Lower lobe of right lung (tissue), 2 donors: Measurements from ENCODE around the gene PPP1R9A. TPM values are rescaled to one million over a fixed set of nuclear protein-coding genes. Genes with fewer than 3 reads are reported as not detected.

Experiments
- ATAC-seq, 2 donors: fragments of 200-7000 bp; cut with Tn5 transposase; one replicate each; pipeline ENCODE4 v1.9.1; 2020 to 2022; ENCODE audit warnings: mild to moderate bottlenecking in 2 of 2, moderate library complexity in 2 of 2
- DNase-seq: peaks from one replicate; pipeline ENCODE4 v3.0.0-alpha.2; 2020
- H3K27ac ChIP-seq: fragments of 200-600 bp; one replicate; pipeline ENCODE4 v1.8.0; 2022
- H3K27me3 ChIP-seq: fragments of 200-600 bp; one replicate; pipeline ENCODE4 v1.8.0; 2022; ENCODE audit warnings: low read depth
- H3K36me3 ChIP-seq: fragments of 200-600 bp; one replicate; pipeline ENCODE4 v1.8.0; 2022; ENCODE audit warnings: mild to moderate bottlenecking
- H3K4me1 ChIP-seq: fragments of 200-600 bp; one replicate; pipeline ENCODE4 v1.8.0; 2022
- H3K4me3 ChIP-seq: fragments of 200-600 bp; one replicate; pipeline ENCODE4 v1.8.0; 2022; ENCODE audit warnings: mild to moderate bottlenecking
- H3K9me3 ChIP-seq: fragments of 200-600 bp; one replicate; pipeline ENCODE4 v1.8.0; 2022
- intact Hi-C: fragments of 100-400 bp; cut with DNase I; formaldehyde crosslinking; loops from one replicate; pipeline ENCODE4 v1.11.0; 2022
- total RNA-seq: library from RNA; stranded (reverse); fragmentation: NEBNext Ultra II Directional; extraction: Animal tissue kit (Norgen Biotek cat#: 25700); gene quantifications from one replicate; pipeline ENCODE4 v1.2.1, GENCODE V29; 2021
- TF ChIP-seq, protein P1 (sequence below): fragments of 200-600 bp; IDR thresholded peaks from one replicate; pipeline ENCODE4 v1.8.0; 2022; ENCODE audit warnings: antibody characterized with exemption, mild to moderate bottlenecking
- donor health status: DM: no; HTN: yes; CAD: no; lungs with severe emphysema.

PPP1R9A gene
- total RNA-seq, 1 donor from 2014 or later: 28.9 TPM

DNA sequence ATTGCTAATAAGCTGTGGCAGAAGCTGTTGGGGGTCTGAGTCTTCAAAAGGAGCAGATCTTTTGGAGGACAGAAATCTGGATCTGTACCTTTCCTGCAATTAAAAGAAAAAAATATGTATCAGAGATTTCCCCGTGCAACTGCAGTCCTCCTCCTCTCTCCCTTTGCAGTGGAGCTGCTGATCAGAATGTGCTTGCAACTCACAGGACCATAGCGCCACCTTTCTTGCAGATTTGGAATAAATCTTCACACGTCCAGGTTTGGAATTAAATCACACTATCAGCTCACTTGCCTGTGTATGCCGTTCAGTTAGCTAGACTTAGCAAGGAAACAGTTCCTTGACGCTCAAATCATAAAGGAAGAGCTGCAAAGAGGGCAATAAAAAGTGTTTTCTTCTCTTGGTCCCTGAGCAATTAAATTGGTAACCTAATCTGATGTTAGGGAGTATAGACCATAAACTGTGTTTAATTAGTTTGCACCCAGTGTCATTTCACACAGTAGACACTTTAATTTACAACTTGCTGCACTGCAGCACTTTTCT, 339.5 kb downstream of the PPP1R9A start:
- Histone ChIP-seq H3K9me3 (no peaks in the 10 kb centered on the region), H3K4me1 (no peaks in the 10 kb centered on the region), H3K4me3 (no peak overlapping the region), H3K27ac (no peak overlapping the region), H3K36me3 (no peaks in the 10 kb centered on the region), H3K27me3 (no peaks in the 10 kb centered on the region)
- DNase-seq (no peak), ATAC-seq (peak; percentile 78 to 86)
- intact Hi-C loops: no loop called here
- TF ChIP-seq, protein P1, sequence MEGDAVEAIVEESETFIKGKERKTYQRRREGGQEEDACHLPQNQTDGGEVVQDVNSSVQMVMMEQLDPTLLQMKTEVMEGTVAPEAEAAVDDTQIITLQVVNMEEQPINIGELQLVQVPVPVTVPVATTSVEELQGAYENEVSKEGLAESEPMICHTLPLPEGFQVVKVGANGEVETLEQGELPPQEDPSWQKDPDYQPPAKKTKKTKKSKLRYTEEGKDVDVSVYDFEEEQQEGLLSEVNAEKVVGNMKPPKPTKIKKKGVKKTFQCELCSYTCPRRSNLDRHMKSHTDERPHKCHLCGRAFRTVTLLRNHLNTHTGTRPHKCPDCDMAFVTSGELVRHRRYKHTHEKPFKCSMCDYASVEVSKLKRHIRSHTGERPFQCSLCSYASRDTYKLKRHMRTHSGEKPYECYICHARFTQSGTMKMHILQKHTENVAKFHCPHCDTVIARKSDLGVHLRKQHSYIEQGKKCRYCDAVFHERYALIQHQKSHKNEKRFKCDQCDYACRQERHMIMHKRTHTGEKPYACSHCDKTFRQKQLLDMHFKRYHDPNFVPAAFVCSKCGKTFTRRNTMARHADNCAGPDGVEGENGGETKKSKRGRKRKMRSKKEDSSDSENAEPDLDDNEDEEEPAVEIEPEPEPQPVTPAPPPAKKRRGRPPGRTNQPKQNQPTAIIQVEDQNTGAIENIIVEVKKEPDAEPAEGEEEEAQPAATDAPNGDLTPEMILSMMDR: peak; percentile 64

DNA sequence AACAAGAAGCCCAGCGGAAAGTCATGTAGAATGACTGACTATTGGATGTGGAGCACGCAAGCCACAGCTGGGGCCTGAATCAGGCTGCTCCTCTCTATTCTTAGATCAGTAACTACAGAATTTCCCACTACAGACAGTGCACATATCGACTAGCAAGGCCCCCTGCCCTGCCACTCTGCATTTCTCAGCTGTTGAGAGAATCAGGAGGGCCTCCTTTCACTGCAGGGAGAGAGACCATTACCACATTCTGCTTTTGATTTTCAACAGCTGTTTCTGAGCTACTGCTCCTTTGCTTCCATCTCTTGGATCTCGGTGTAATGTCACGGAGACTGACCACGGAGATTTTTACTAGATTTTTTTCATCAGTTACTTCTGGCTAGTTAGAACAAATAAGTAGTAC, 343.2 kb downstream of the PPP1R9A start:
- no peak overlapping the region for H3K4me3 ChIP-seq
- H3K27me3 ChIP-seq: no peaks in the 10 kb centered on the region
- ATAC-seq (no peak), DNase-seq (no peak)
- TF ChIP-seq, protein P1: no peak
- H3K36me3 ChIP-seq: no peaks in the 10 kb centered on the region
- no peak overlapping the region for H3K27ac ChIP-seq
- H3K4me1 ChIP-seq: no peaks in the 10 kb centered on the region
- H3K9me3 ChIP-seq: no peaks in the 10 kb centered on the region
- intact Hi-C loops: no loop called here

DNA sequence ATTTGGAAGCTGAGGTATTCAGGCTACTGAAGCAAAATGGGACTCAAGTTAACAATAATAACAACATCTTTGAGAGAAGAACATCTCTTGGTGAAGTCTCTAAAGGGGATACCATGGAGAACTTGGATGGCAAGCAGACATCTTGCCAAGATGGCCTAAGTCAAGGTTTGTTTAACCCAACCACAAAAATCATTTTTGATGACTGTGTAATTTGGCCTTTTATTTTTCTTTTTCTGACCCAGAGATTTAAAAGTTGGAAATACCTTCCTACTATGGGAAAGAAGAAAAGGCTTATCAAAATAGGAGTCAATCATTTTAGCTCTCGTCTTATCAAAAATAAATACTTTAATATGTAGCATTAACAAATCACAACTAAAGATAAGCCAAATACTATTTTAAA, 344.6 kb downstream of the PPP1R9A start:
- H3K9me3 ChIP-seq: no peaks in the 10 kb centered on the region
- no peak overlapping the region for H3K27ac ChIP-seq
- H3K27me3 ChIP-seq: no peaks in the 10 kb centered on the region
- ATAC-seq (no peak), DNase-seq (no peak)
- intact Hi-C loops: no loop called here
- H3K36me3 ChIP-seq: no peaks in the 10 kb centered on the region
- no peak overlapping the region for H3K4me3 ChIP-seq
- TF ChIP-seq, protein P1: no peak
- no peaks in the 10 kb centered on the region for H3K4me1 ChIP-seq

DNA sequence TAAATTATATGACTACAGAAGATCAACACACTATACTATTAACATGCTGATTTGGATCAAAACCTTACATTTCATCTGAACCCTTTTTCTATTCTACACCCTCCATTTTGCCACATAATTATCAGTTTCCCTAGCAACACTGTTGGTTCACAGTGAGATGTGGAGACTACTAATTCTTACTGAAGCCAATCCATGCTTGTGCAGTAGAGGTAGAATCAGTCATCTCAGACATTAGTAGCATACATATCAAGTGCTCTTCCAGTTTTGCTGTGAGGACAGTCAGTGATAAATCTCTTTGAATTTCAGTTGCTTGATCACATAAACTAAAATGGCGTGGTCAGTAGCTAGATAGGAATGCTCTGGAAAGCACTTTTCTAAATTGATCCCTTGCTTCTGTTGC, 346.6 kb downstream of the PPP1R9A start:
- ATAC-seq (no peak), DNase-seq (no peak)
- Histone ChIP-seq H3K27ac (no peak overlapping the region), H3K4me3 (no peak overlapping the region), H3K36me3 (no peaks in the 10 kb centered on the region), H3K4me1 (no peaks in the 10 kb centered on the region), H3K27me3 (no peaks in the 10 kb centered on the region), H3K9me3 (no peaks in the 10 kb centered on the region)
- TF ChIP-seq, protein P1: no peak
- intact Hi-C loops: no loop called here

DNA sequence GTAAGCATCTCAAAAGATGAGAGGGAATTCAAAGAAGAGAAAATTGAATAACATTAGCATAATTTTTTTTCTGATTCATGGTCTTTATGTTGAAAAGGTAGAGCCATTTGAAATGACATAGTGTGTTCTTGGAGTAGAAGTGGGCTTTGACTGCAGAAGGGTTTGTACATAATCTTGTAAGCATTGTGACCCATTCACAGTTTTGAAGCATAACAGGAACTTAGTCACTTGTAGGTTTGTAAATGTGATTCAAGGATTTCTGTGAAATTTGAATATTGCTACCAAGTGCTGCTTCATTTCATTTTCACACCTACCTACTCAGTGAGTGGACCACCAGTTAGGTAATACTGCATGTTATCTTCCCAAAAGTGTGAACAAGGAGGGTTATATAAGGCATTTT, 348.3 kb downstream of the PPP1R9A start:
- no peak overlapping the region for H3K4me3 ChIP-seq
- ATAC-seq (no peak), DNase-seq (no peak)
- no peaks in the 10 kb centered on the region for H3K9me3 ChIP-seq
- no peak overlapping the region for H3K27ac ChIP-seq
- TF ChIP-seq, protein P1: no peak
- H3K4me1 ChIP-seq: no peaks in the 10 kb centered on the region
- no peaks in the 10 kb centered on the region for H3K36me3 ChIP-seq
- intact Hi-C loops: no loop called here
- no peaks in the 10 kb centered on the region for H3K27me3 ChIP-seq
